Endothelial cell of coronary artery (primary cell): ENCODE results near the gene GOLGA6D. TPM values are rescaled to one million over a fixed set of nuclear protein-coding genes. Genes with fewer than 3 reads are reported as not detected.

Experiments
- total RNA-seq: library from RNA; depleted of rRNA; stranded (reverse); fragments of >200 nt; gene quantifications from 2 replicates; pipeline ENCODE4 v1.2.3, GENCODE V29; 2014

GOLGA6D gene
- not detected in 2 replicates for total RNA-seq

GRCh38 chr15:75282572-75282971 is at the start of gene GOLGA6D:
Gene GOLGA6D, plus strand, starts transcription at chr15:75282835. Its CDS starts 41 bp downstream, at chr15:75282876.

GRCh38 chr15:75258034-75258433 is 24.6 kb upstream of the GOLGA6D start, which contains the start of gene GOLGA6C:
Gene GOLGA6C, plus strand, starts transcription at chr15:75258334. Its CDS starts 265 bp downstream, at chr15:75258599.

GRCh38 chr15:75335705-75336355 is 53.2 kb downstream of the GOLGA6D start, which contains the start of gene COMMD4:
Gene COMMD4, plus strand, starts transcription at chr15:75336063. Its CDS starts 27 bp downstream, at chr15:75336090.

Other genes with a start within 250 kb of the GOLGA6D start
- gene C15orf39, start 81.0 kb upstream of the GOLGA6D start, total RNA-seq: 5.0 TPM in 2 replicates
- under 0.01 TPM in 1 of 2 replicates, not detected in the other for gene GOLGA6C, start 24.5 kb upstream of the GOLGA6D start, total RNA-seq
- 57.6 and 96.6 TPM in 2 replicates for gene COMMD4, start 53.2 kb downstream of the GOLGA6D start, total RNA-seq
- gene NEIL1, start 64.2 kb downstream of the GOLGA6D start, total RNA-seq: 9.4 and 10.8 TPM in 2 replicates
- gene MAN2C1, start 85.8 kb downstream of the GOLGA6D start, total RNA-seq: 97.3 and 152 TPM in 2 replicates
- gene SIN3A, start 168.9 kb downstream of the GOLGA6D start, total RNA-seq: 22.5 and 27.9 TPM in 2 replicates